Tibial artery (tissue), 4 donors: ENCODE results near the gene MARCHF6.
A peak's percentile ranks its signal among the peaks of the same experiment; 100 is the strongest.
"Not testable (repeated sequence)": the region's sequence is repeated elsewhere in the genome, so short reads cannot be mapped to it uniquely, and the experiment has no call there.

Experiments used
- DNase-seq, 2 donors: peaks; one replicate each; pipeline ENCODE4 v3.0.0-alpha.2; 2019
- H3K27ac ChIP-seq, 2 donors: fragments of 200-600 bp; sonication (generic) in 1 of 2; 1 replicate in 1 of 2; 2 replicates in 1 of 2; pipeline ENCODE4 v1.5.1; 2018 to 2019; ENCODE audit warnings: mild to moderate bottlenecking in 1 of 2
- H3K27me3 ChIP-seq, 2 donors: fragments of 200-600 bp; sonication (generic) in 1 of 2; one replicate each; pipeline versions ENCODE4 v1.5.1 to v1.6.0; 2016 to 2019
- H3K36me3 ChIP-seq, 3 donors: fragments of 200-600 bp; sonication (generic) in 2 of 3; one replicate each; pipeline ENCODE4 v1.5.1; 2016 to 2019; ENCODE audit warnings: mild to moderate bottlenecking in 2 of 3
- H3K4me1 ChIP-seq, 4 donors: fragments of 200-600 bp; sonication (generic) in 2 of 4; 1 replicate in 3 of 4; 2 replicates in 1 of 4; pipeline ENCODE4 v1.5.1; 2016 to 2019
- H3K4me3 ChIP-seq, 2 donors: fragments of 200-600 bp; sonication (generic) in 1 of 2; 1 replicate in 1 of 2; 2 replicates in 1 of 2; pipeline ENCODE4 v1.5.1; 2018 to 2019; ENCODE audit warnings: mild to moderate bottlenecking in 2 of 2
- H3K9me3 ChIP-seq, 3 donors: fragments of 200-600 bp; sonication (generic) in 1 of 3; one replicate each; pipeline ENCODE4 v1.5.1; 2016 to 2019
- CTCF ChIP-seq, 2 experiments: fragments of 200-600 bp in 1 of 2; fragments of 450-650 bp in 1 of 2; IDR thresholded peaks; one replicate each; pipeline ENCODE4 v1.5.1; 2017 to 2019; ENCODE audit warnings: antibody characterized with exemption in 2 of 2, mild to moderate bottlenecking in 1 of 2, moderate library complexity in 1 of 2
- intact Hi-C: fragments of 100-400 bp; cut with DNase I; formaldehyde crosslinking; loops from one replicate; pipeline ENCODE4 v1.15.0; 2023; ENCODE audit warnings: low total_unique reads

Gene MARCHF6

GRCh38 chr5:10367579-10367978 is 14.1 kb downstream of the MARCHF6 start:
- Histone ChIP-seq H3K9me3 (no peaks in the 10 kb centered on the region), H3K4me3 (no peak overlapping the region), H3K27ac (peak overlapping the region in 1 of 2 donors; percentile 4), H3K36me3 (no peaks in the 10 kb centered on the region), H3K27me3 (no peaks in the 10 kb centered on the region), H3K4me1 (peaks cover 0 to 76% (median 26%) of the 10 kb centered on the region in 4 donors)
- DNase-seq = no peak
- intact Hi-C loops = loop anchor here (10.0 kb wide), 1 partner anchor 83 kb away; no protein-coding TSS in a partner anchor
- no peak for TF ChIP-seq CTCF (IDR thresholded peaks at IDR 0.05)

DNA sequence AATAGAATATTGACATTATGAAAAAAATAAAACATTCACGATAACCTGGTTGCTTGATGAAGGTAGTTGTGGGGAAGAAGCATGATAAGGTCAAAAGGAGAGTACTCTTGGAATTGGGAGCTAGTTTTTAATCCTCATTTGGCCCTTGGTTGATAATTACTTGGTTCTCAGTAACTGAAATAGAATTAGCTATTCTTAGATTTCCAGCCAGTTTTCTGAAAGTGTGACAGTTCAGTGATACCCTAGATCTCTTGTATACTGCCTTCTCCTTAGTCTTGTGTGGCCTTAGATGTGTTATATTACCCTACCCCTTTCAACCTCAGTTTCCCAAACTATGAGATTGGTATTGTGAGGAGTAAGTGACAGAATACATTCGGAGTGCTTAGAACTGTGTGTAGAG is 17.4 kb downstream of the MARCHF6 start:
- H3K36me3 ChIP-seq = no peaks in the 10 kb centered on the region
- no peaks in the 10 kb centered on the region for H3K27me3 ChIP-seq
- no peak for DNase-seq
- intact Hi-C loops = no loop called here
- no peak overlapping the region for H3K27ac ChIP-seq
- no peak for TF ChIP-seq CTCF (IDR thresholded peaks at IDR 0.05)
- H3K4me1 ChIP-seq = peaks cover 0 to 88% (median 37%) of the 10 kb centered on the region in 4 donors
- no peaks in the 10 kb centered on the region for H3K9me3 ChIP-seq
- no peak overlapping the region for H3K4me3 ChIP-seq

GRCh38 chr5:10371369-10371768 is 17.9 kb downstream of the MARCHF6 start:
- H3K27me3 ChIP-seq, DNase-seq, H3K27ac ChIP-seq, intact Hi-C loops, H3K9me3 ChIP-seq, H3K36me3 ChIP-seq, H3K4me3 ChIP-seq: not testable (repeated sequence)
- peaks cover 0 to 88% (median 33%) of the 10 kb centered on the region in 4 donors for H3K4me1 ChIP-seq

DNA sequence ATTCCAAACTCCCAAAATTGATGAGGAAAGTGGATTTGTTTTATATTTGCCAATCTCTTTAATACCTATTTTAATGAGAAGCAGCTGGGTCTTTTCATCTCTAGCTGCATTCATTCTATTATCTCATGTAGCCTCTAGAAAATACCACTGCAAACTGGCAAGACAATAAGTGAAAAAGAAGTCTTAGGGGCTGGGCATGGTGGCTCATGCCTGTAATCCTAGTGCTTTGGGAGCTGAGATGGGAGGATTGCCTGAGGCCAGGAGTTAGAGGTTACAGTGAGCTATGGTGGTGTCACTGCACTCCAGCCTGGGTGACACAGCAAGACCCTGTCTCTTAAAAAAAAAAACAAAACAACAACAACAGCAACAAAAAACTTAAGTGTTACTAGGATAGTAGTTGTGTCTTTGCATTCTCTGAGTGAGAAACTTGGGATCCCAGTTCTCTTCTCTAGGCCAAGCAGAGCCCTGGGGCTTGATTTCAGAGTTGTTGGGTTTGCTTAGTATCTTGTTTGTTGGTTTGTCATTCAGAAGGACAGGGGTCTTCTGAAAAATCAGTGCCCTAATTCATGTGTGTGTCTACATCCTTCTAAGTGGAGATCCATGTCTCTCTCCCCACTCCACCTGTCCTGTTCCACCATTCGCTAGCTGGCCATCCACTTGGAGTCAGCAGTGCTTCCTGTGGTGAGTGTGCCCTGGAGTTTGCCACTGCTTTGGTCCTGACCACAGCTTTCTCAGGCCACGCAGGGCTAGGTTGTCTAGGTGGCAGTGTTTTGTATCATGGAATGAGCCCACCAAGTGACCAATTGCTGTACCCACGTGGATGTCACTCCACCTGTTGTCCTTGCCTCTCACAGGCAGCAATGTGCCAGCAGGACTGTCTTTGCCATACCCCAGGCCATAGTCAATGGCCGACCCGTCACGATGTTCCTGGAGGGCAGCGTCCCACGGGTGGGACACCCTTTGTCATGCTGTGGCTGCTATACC is 19.5 kb downstream of the MARCHF6 start:
- no peak for TF ChIP-seq CTCF (IDR thresholded peaks at IDR 0.05)

GRCh38 chr5:10374046-10375022 is 20.8 kb downstream of the MARCHF6 start:
- Histone ChIP-seq H3K4me1 (peaks cover 0 to 85% (median 29%) of the 10 kb centered on the region in 4 donors), H3K4me3 (no peak overlapping the region), H3K27ac (no peak overlapping the region), H3K9me3 (no peaks in the 10 kb centered on the region), H3K36me3 (peaks cover 0 to 15% (median 1%) of the 10 kb centered on the region in 3 donors), H3K27me3 (no peaks in the 10 kb centered on the region)
- intact Hi-C loops = no loop called here
- no peak for DNase-seq
- TF ChIP-seq CTCF (IDR thresholded peaks at IDR 0.05) = no peak

More for the DNA sequence above, 19.5 kb downstream of the MARCHF6 start:
- intact Hi-C loops = no loop called here
- Histone ChIP-seq H3K4me3 (no peak overlapping the region), H3K4me1 (peaks cover 0 to 87% (median 29%) of the 10 kb centered on the region in 4 donors), H3K36me3 (peaks cover 0 to 9% (median 0%) of the 10 kb centered on the region in 3 donors), H3K27me3 (no peaks in the 10 kb centered on the region), H3K9me3 (no peaks in the 10 kb centered on the region), H3K27ac (no peak overlapping the region)
- no peak for DNase-seq

- H3K27me3 ChIP-seq, H3K9me3 ChIP-seq, H3K27ac ChIP-seq, DNase-seq, intact Hi-C loops, H3K4me3 ChIP-seq: not testable (repeated sequence)
- H3K4me1 ChIP-seq = peaks cover 0 to 83% (median 29%) of the 10 kb centered on the region in 4 donors
- H3K36me3 ChIP-seq = peaks cover 0 to 15% (median 6%) of the 10 kb centered on the region in 3 donors
Observed at GRCh38 chr5:10375146-10375545, 21.7 kb downstream of the MARCHF6 start.
